Uterus (tissue), 2 donors: Measurements from ENCODE around the gene DNAL4.

Source experiments
- POLR2A ChIP-seq, 2 donors: fragments of 450-650 bp; IDR thresholded peaks; one replicate each; pipeline ENCODE4 v1.6.1; 2016; ENCODE audit warnings: antibody characterized with exemption in 2 of 2, mild to moderate bottlenecking in 1 of 2, moderate library complexity in 1 of 2
- TF ChIP-seq, protein P1 (sequence below), 4 experiments: fragments of 200-600 bp in 2 of 4; fragments of 450-650 bp in 2 of 4; sonication (generic) in 2 of 4; IDR thresholded peaks; one replicate each; pipeline ENCODE4 v1.5.1; 2016 to 2019; ENCODE audit warnings: antibody characterized with exemption in 4 of 4, mild to moderate bottlenecking in 2 of 4, moderate library complexity in 1 of 4

DNA sequence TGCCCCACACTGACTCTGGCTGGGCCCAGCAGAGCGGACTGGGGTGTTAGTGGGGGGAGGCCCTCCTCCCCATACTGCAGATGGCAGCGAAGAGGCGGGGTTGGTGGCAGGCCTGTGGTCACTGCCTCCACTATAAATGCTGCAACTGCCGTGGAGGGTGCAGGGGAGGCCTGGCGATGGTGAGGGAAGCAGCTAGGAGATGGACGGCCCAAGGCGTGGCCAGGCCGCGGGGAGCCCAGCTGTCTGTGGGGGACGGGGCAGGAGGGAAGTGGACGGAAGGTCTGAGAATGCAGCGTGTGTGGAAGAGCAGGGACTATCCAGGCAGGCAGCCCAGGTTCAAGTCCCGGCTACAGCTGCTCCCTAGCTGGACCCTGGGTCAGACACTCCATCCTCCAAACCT, 18.3 kb downstream of the DNAL4 start:
- no peak for TF ChIP-seq POLR2A (IDR thresholded peaks at IDR 0.05)
- TF ChIP-seq, protein P1, sequence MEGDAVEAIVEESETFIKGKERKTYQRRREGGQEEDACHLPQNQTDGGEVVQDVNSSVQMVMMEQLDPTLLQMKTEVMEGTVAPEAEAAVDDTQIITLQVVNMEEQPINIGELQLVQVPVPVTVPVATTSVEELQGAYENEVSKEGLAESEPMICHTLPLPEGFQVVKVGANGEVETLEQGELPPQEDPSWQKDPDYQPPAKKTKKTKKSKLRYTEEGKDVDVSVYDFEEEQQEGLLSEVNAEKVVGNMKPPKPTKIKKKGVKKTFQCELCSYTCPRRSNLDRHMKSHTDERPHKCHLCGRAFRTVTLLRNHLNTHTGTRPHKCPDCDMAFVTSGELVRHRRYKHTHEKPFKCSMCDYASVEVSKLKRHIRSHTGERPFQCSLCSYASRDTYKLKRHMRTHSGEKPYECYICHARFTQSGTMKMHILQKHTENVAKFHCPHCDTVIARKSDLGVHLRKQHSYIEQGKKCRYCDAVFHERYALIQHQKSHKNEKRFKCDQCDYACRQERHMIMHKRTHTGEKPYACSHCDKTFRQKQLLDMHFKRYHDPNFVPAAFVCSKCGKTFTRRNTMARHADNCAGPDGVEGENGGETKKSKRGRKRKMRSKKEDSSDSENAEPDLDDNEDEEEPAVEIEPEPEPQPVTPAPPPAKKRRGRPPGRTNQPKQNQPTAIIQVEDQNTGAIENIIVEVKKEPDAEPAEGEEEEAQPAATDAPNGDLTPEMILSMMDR (IDR thresholded peaks at IDR 0.05), result no peak
